HL-60 (cell line): ENCODE data around the gene ARHGEF11.

ENCODE experiments used
- DNase-seq, 2 experiments: peaks; one replicate each; pipeline ENCODE4 v3.0.0-alpha.2; 2010 to 2020; ENCODE audit warnings: low read depth in 1 of 2, low spot score in 1 of 2
- H3K27ac ChIP-seq: fragments of 250-450 bp; sonication (Bioruptor Pico); replicated peaks from 2 replicates; pipeline ENCODE4 v1.5.1; 2020; ENCODE audit warnings: mild to moderate bottlenecking, moderate library complexity
- H3K27me3 ChIP-seq: fragments of 250-450 bp; sonication (Bioruptor Pico); 2 replicates; pipeline ENCODE4 v1.5.1; 2021; ENCODE audit warnings: mild to moderate bottlenecking, moderate library complexity; ENCODE audit not compliant: insufficient read depth, poor library complexity, severe bottlenecking
- H3K4me3 ChIP-seq: replicated peaks from 2 replicates; pipeline ENCODE4 v1.5.1; 2011; ENCODE audit warnings: mild to moderate bottlenecking, control low read depth, low read length; ENCODE audit not compliant: insufficient read depth
- GABPA ChIP-seq: IDR thresholded peaks from 2 replicates; pipeline ENCODE4 v1.6.1; 2012; ENCODE audit warnings: low read depth
- POLR2AphosphoS5 ChIP-seq: IDR thresholded peaks from 2 replicates; pipeline ENCODE4 v1.6.1; 2012; ENCODE audit warnings: low read depth
- SPI1 ChIP-seq: IDR thresholded peaks from 2 replicates; pipeline ENCODE4 v1.6.1; 2012; ENCODE audit warnings: low read depth, mild to moderate bottlenecking, borderline replicate concordance
- TF ChIP-seq, protein P1 (sequence below): IDR thresholded peaks from 2 replicates; pipeline ENCODE4 v1.6.1; 2012; ENCODE audit warnings: low read depth; ENCODE audit not compliant: insufficient replicate concordance
- TF ChIP-seq, protein P2 (sequence below): IDR thresholded peaks from one replicate; pipeline ENCODE4 v1.5.1; 2011; ENCODE audit warnings: low read length, control low read depth, inconsistent platforms; ENCODE audit not compliant: insufficient read depth

ARHGEF11 gene

DNA sequence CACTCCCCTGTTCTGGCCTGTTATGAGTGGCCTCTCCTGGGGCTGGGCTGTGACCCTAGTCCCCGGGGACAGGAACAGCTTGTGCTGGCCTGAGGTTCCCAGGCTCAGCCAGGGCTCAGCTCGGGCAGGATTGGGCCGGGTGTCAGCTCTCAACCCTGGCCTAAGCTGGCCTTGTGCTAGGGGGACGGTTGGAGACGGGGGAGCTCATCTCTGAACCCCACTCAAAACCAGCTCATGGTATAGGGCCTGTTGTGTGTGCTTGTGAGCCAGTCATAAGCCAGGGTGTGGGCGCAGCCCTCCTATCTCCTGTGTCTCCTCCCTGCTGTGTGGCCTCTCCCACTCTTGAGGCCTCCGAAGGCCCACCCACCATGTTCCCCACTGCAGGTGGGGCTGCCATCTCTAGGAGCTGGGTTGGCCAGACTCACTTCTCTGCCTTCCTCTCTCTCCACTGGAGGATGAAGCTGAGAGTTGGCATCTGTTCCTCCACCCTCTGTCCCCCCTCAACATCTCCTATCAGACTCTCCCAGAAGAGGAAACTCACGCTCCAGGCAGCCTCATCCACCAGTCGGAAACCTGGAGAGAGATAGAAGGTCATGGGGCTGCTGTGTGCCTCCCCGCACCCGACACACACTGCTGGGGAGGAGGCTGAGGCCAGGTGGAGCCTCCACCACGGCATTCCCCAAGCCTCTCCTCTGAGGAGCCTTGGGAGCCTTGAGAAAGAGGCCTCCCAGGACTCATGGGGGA, 150.7 kb downstream of the ARHGEF11 start:
- H3K4me3 ChIP-seq: no peak overlapping the region
- no peak for DNase-seq
- H3K27ac ChIP-seq: no peak overlapping the region

DNA sequence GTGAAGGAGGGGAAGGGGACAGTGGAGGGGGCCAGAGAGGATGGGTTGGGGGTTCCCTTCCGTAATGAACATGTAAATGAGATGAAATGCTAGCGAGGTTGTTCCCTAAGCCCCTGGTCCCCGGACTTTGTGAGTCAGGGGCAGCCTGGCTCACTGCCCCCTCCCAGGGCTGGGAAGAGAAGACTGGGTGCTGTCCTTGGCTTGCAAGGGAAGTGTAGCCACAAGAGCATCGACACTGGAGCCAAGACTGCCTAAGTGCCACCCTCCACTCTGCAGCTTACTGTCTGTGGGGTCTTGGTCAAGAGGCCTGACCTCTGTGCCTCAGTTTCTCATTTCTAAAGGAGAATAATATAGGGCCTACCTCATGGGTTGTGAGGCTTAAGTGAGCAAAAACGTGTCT, 151.5 kb downstream of the ARHGEF11 start:
- no peak overlapping the region for H3K4me3 ChIP-seq

More for the DNA sequence above, 150.7 kb downstream of the ARHGEF11 start:
- TF ChIP-seq POLR2AphosphoS5 (no peak), GABPA (no peak), SPI1 (no peak)
- TF ChIP-seq, protein P1, sequence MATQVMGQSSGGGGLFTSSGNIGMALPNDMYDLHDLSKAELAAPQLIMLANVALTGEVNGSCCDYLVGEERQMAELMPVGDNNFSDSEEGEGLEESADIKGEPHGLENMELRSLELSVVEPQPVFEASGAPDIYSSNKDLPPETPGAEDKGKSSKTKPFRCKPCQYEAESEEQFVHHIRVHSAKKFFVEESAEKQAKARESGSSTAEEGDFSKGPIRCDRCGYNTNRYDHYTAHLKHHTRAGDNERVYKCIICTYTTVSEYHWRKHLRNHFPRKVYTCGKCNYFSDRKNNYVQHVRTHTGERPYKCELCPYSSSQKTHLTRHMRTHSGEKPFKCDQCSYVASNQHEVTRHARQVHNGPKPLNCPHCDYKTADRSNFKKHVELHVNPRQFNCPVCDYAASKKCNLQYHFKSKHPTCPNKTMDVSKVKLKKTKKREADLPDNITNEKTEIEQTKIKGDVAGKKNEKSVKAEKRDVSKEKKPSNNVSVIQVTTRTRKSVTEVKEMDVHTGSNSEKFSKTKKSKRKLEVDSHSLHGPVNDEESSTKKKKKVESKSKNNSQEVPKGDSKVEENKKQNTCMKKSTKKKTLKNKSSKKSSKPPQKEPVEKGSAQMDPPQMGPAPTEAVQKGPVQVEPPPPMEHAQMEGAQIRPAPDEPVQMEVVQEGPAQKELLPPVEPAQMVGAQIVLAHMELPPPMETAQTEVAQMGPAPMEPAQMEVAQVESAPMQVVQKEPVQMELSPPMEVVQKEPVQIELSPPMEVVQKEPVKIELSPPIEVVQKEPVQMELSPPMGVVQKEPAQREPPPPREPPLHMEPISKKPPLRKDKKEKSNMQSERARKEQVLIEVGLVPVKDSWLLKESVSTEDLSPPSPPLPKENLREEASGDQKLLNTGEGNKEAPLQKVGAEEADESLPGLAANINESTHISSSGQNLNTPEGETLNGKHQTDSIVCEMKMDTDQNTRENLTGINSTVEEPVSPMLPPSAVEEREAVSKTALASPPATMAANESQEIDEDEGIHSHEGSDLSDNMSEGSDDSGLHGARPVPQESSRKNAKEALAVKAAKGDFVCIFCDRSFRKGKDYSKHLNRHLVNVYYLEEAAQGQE: no peak
- TF ChIP-seq, protein P2, sequence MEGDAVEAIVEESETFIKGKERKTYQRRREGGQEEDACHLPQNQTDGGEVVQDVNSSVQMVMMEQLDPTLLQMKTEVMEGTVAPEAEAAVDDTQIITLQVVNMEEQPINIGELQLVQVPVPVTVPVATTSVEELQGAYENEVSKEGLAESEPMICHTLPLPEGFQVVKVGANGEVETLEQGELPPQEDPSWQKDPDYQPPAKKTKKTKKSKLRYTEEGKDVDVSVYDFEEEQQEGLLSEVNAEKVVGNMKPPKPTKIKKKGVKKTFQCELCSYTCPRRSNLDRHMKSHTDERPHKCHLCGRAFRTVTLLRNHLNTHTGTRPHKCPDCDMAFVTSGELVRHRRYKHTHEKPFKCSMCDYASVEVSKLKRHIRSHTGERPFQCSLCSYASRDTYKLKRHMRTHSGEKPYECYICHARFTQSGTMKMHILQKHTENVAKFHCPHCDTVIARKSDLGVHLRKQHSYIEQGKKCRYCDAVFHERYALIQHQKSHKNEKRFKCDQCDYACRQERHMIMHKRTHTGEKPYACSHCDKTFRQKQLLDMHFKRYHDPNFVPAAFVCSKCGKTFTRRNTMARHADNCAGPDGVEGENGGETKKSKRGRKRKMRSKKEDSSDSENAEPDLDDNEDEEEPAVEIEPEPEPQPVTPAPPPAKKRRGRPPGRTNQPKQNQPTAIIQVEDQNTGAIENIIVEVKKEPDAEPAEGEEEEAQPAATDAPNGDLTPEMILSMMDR: no peak
- H3K27me3 ChIP-seq: peaks cover 30% of the 10 kb centered on the region

DNA sequence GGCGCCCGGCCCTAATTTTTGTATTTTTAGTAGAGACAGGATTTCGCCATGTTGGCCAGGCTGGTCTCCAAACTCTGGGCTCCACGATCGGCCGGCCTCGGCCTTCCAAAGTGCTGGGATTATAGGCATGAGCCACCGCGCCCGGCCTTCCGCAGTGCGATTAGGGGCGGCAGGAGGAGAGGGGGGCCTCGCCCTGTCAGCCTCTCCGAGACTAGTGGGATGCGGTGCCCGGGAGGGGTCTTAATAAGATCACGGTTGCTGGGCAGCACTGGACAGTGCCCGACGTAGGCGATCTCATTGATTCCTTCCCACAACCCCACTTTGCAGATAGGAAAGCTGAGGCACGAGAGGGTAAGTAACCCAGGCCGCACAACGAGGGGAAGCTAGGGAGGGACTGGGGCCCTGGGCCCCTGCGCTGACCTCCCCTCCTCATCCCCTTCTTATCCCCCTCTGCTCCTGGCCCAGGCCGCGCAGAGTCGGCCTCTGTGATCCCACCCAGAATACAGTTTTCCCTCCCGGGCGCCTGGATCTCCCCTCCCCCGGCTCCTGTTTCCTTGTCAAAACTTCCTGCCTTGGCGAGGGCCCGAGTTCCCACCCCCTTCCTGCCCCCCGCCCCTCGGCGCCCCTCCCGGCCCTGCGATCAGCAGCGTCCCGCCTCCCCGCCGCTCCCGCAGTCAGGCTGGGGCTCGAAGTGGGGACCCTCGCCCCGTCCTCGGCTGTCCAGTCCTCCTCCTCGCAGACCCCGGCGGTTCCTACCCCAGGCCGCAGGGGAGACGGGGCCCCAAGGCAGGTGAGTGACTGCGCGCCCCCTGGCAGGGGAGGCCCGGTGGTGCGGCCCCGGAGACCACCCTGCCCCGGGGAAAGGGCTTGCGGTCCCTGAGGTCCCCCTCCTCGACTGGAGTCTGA, 152.2 kb downstream of the ARHGEF11 start, which contains the start of gene PEAR1:
TSS of gene PEAR1 (plus strand) at position 671 of the 906 bp plus-strand sequence. CDS start 10,209 bp downstream, outside the sequence.
- no peak within 1 kb of the TSS for H3K27ac ChIP-seq
- TF ChIP-seq, protein P1: peak; percentile 28
- TF ChIP-seq SPI1: no peak
- TF ChIP-seq POLR2AphosphoS5: no peak
- no peak for TF ChIP-seq GABPA
- TF ChIP-seq, protein P2: no peak
- H3K4me3 ChIP-seq: no peak within 1 kb of the TSS
- no peak for DNase-seq
- peaks cover 30% of the 10 kb centered on the region for H3K27me3 ChIP-seq

More for the DNA sequence above, 151.5 kb downstream of the ARHGEF11 start:
- no peak for DNase-seq
- TF ChIP-seq, protein P2: no peak
- no peak for TF ChIP-seq SPI1
- TF ChIP-seq GABPA: no peak
- TF ChIP-seq, protein P1: no peak
- TF ChIP-seq POLR2AphosphoS5: no peak
- peaks cover 30% of the 10 kb centered on the region for H3K27me3 ChIP-seq
- H3K27ac ChIP-seq: no peak overlapping the region
